Tibial nerve (tissue), 4 donors: ENCODE measurements around the gene MPEG1. TPM values are rescaled to one million over a fixed set of nuclear protein-coding genes. Genes with fewer than 3 reads are reported as not detected.

Source experiments
- DNase-seq, 2 donors: peaks; one replicate each; pipeline ENCODE4 v3.0.0-alpha.2; 2019; ENCODE audit warnings: low spot score in 2 of 2
- H3K27ac ChIP-seq, 4 donors: fragments of 200-600 bp; sonication (generic) in 3 of 4; one replicate each; pipeline ENCODE4 v1.5.1; 2017 to 2019; ENCODE audit warnings: mild to moderate bottlenecking in 1 of 4
- H3K27me3 ChIP-seq, 2 donors: fragments of 200-600 bp; sonication (generic) in 1 of 2; one replicate each; pipeline versions ENCODE4 v1.5.1 to v1.6.0; 2017 to 2019
- H3K36me3 ChIP-seq, 3 donors: fragments of 200-600 bp; sonication (generic); one replicate each; pipeline ENCODE4 v1.5.1; 2018 to 2019
- H3K4me1 ChIP-seq, 4 donors: fragments of 200-600 bp; sonication (generic) in 3 of 4; one replicate each; pipeline ENCODE4 v1.5.1; 2017 to 2019
- H3K4me3 ChIP-seq, 4 donors: fragments of 200-600 bp; sonication (generic) in 3 of 4; one replicate each; pipeline ENCODE4 v1.5.1; 2017 to 2019; ENCODE audit warnings: mild to moderate bottlenecking in 1 of 4, moderate library complexity in 1 of 4
- H3K9me3 ChIP-seq, 4 donors: fragments of 200-600 bp; sonication (generic) in 3 of 4; one replicate each; pipeline ENCODE4 v1.5.1; 2017 to 2019
- EP300 ChIP-seq, 2 donors: sonication (generic); formaldehyde crosslinking; IDR thresholded peaks; one replicate each; pipeline ENCODE4 v1.6.1; 2017; ENCODE audit warnings: antibody characterized with exemption in 2 of 2, mild to moderate bottlenecking in 1 of 2
- POLR2A ChIP-seq, 2 donors: fragments of 450-650 bp; IDR thresholded peaks; one replicate each; pipeline ENCODE4 v1.6.1; 2017; ENCODE audit warnings: antibody characterized with exemption in 2 of 2, mild to moderate bottlenecking in 2 of 2, moderate library complexity in 2 of 2
- WGBS, 2 donors: methylation state at CpG; one replicate each; pipeline ENCODE4 v1.1.5; 2018; 5-methylcytosine and 5-hydroxymethylcytosine counted together
- total RNA-seq, 4 donors: library from RNA; depleted of rRNA; stranded (reverse); fragments of >200 nt; gene quantifications; one replicate each; pipeline ENCODE4 v1.1.0, GENCODE V29; 2016
- TF ChIP-seq, protein P1 (sequence below), 5 experiments: fragments of 200-600 bp in 3 of 5; fragments of 450-650 bp in 2 of 5; sonication (generic) in 3 of 5; IDR thresholded peaks; one replicate each; pipeline ENCODE4 v1.5.1; 2016 to 2019; ENCODE audit warnings: antibody characterized with exemption in 5 of 5, mild to moderate bottlenecking in 3 of 5, moderate library complexity in 2 of 5

MPEG1 gene
- total RNA-seq, 4 donors from 2014 or later, result 7.0 to 12.3 (median 9.6) TPM

DNA sequence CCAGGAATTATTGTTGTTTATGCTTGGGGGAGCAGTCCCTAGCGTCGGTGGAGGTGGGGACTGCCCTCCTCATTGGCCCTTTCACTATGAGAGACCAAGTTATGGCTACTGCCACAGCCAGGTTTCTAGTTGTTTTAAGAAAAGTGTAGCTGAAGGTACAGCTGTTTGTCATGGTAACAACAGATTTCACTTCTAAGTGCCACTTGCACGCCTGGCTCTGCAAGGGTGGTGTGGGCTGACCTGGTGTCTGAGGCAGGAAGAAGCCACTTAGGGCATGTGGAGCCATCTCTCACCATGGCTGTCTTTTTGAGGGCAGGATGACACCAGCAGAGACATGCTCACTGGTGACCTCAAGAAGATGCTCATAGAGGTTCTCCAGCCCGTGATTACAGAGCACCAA is 46.3 kb upstream of the MPEG1 start:
- Histone ChIP-seq H3K36me3 (no peaks in the 10 kb centered on the region), H3K4me1 (no peaks in the 10 kb centered on the region), H3K27me3 (no peaks in the 10 kb centered on the region), H3K27ac (no peak overlapping the region), H3K4me3 (no peak overlapping the region), H3K9me3 (no peaks in the 10 kb centered on the region)
- TF ChIP-seq POLR2A (IDR thresholded peaks at IDR 0.05) (no peak), EP300 (IDR thresholded peaks at IDR 0.05) (no peak)
- TF ChIP-seq, protein P1, sequence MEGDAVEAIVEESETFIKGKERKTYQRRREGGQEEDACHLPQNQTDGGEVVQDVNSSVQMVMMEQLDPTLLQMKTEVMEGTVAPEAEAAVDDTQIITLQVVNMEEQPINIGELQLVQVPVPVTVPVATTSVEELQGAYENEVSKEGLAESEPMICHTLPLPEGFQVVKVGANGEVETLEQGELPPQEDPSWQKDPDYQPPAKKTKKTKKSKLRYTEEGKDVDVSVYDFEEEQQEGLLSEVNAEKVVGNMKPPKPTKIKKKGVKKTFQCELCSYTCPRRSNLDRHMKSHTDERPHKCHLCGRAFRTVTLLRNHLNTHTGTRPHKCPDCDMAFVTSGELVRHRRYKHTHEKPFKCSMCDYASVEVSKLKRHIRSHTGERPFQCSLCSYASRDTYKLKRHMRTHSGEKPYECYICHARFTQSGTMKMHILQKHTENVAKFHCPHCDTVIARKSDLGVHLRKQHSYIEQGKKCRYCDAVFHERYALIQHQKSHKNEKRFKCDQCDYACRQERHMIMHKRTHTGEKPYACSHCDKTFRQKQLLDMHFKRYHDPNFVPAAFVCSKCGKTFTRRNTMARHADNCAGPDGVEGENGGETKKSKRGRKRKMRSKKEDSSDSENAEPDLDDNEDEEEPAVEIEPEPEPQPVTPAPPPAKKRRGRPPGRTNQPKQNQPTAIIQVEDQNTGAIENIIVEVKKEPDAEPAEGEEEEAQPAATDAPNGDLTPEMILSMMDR (IDR thresholded peaks at IDR 0.05), result no peak
- 66 to 80% methylated on average over 4 of the region's 4 CpGs for WGBS, 2 donors
- no peak for DNase-seq

DNA sequence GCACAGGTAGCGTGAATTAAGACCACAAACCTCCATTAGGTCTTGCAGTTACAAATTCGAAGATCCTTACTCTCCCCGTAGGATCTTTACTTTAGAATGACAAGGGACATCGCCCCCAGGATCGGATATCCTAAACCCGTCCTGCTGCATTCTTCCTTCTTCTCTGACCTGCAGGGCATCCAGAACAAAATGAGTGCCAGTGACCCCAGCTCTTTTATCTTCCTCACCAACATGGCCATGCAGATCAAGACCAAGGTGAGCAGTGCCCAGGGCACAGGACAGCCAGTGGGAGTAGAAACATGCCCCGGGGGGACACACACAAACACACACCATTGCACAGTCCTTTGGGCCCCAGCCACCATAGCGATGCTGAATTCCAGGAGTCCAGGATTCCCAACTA is 42.6 kb upstream of the MPEG1 start:
- Histone ChIP-seq H3K27me3 (no peaks in the 10 kb centered on the region), H3K9me3 (no peaks in the 10 kb centered on the region), H3K4me1 (no peaks in the 10 kb centered on the region), H3K27ac (no peak overlapping the region), H3K4me3 (no peak overlapping the region), H3K36me3 (no peaks in the 10 kb centered on the region)
- no peak for DNase-seq
- WGBS, 2 donors, result 68 to 82% methylated on average over 8 of the region's 8 CpGs
- TF ChIP-seq, protein P1 (IDR thresholded peaks at IDR 0.05), result no peak
- no peak for TF ChIP-seq EP300 (IDR thresholded peaks at IDR 0.05)
- no peak for TF ChIP-seq POLR2A (IDR thresholded peaks at IDR 0.05)

DNA sequence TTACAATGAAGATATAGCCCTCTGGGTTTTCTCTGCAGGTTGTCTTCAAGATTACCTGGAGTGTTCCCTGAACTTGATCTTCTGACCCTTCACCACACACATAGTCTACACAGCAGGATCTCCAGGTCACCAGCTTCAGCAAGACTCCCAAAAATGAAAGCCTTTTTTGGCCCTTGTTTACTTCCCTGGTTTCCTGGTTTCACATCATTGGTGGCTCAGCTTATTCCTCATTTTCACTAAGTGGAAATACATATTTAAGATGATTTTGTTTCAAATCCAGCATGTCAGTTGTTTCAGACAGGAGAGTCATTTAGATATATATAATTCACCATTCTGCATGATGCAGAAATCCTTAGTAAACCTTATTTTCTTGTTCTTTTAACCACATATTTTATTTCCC is 41.6 kb upstream of the MPEG1 start:
- Histone ChIP-seq H3K36me3 (no peaks in the 10 kb centered on the region), H3K4me3 (no peak overlapping the region), H3K27me3 (no peaks in the 10 kb centered on the region), H3K4me1 (no peaks in the 10 kb centered on the region), H3K27ac (no peak overlapping the region), H3K9me3 (no peaks in the 10 kb centered on the region)
- TF ChIP-seq, protein P1 (IDR thresholded peaks at IDR 0.05), result no peak
- TF ChIP-seq EP300 (IDR thresholded peaks at IDR 0.05) (no peak), POLR2A (IDR thresholded peaks at IDR 0.05) (no peak)
- DNase-seq, result no peak

DNA sequence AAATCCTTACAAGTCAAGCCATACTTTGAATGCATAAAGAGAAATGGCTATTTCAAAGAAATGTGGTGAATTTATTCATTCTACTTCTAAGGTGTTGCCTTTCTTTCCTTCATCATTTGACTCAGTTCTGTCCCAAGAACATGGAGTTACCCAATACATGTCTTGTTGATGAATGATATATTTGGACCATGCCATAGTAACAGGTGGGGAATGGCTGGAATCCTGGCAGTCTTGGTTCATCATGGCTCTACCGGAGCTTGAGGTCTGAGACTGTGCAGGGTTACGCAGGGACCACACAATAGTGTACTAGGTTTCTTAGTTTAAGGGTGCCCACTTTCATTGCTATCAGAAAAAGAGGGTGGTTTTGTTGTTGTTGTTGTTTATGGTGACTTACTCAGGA is 40.3 kb upstream of the MPEG1 start:
- no peaks in the 10 kb centered on the region for H3K27me3 ChIP-seq
- WGBS, 2 donors, result 93 to 98% methylated on average over 2 of the region's 2 CpGs
- TF ChIP-seq EP300 (IDR thresholded peaks at IDR 0.05), result no peak
- no peak for TF ChIP-seq POLR2A (IDR thresholded peaks at IDR 0.05)
- TF ChIP-seq, protein P1 (IDR thresholded peaks at IDR 0.05), result no peak
- H3K4me3 ChIP-seq, result no peak overlapping the region
- peaks cover 0 to 7% (median under 1%) of the 10 kb centered on the region in 4 donors for H3K4me1 ChIP-seq
- no peak overlapping the region for H3K27ac ChIP-seq
- H3K36me3 ChIP-seq, result no peaks in the 10 kb centered on the region
- DNase-seq, result no peak
- no peaks in the 10 kb centered on the region for H3K9me3 ChIP-seq

DNA sequence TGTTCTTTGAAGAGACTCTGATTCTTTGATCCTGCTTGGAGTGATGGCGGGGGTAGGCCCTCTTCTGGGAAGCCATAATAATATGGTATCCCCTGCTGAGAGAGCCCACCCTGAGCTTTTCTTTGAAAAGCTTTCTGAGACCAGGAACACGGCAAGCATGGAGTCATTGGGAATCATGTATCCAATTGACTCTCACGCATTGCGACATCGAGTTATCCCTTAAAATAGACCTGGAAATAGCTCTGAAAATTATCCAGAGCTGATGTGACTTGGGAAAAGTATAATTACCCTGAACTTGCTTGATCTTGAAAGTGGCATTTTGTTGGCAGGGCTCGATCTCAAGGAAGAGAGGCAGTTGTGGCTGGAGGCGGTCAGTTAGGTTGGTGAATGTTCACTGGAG is 36.8 kb upstream of the MPEG1 start:
- H3K4me3 ChIP-seq, result no peak overlapping the region
- TF ChIP-seq POLR2A (IDR thresholded peaks at IDR 0.05), result no peak
- TF ChIP-seq EP300 (IDR thresholded peaks at IDR 0.05), result no peak
- TF ChIP-seq, protein P1 (IDR thresholded peaks at IDR 0.05), result no peak
- H3K9me3 ChIP-seq, result no peaks in the 10 kb centered on the region
- H3K36me3 ChIP-seq, result no peaks in the 10 kb centered on the region
- WGBS, 2 donors, result 86 to 93% methylated on average over 7 of the region's 7 CpGs
- no peak overlapping the region for H3K27ac ChIP-seq
- peaks cover 0 to 26% (median 6%) of the 10 kb centered on the region in 4 donors for H3K4me1 ChIP-seq
- H3K27me3 ChIP-seq, result no peaks in the 10 kb centered on the region
- DNase-seq, result no peak
